Breast epithelium (tissue), 4 donors: ENCODE measurements around the gene LCN6. TPM values are rescaled to one million over a fixed set of nuclear protein-coding genes. Genes with fewer than 3 reads are reported as not detected.

Experiments
- DNase-seq, 2 donors: peaks; one replicate each; pipeline ENCODE4 v3.0.0-alpha.2; 2019; ENCODE audit warnings: low spot score in 2 of 2
- H3K27ac ChIP-seq, 2 donors: fragments of 200-600 bp; sonication (generic) in 1 of 2; one replicate each; pipeline ENCODE4 v1.5.1; 2016 to 2019; ENCODE audit warnings: mild to moderate bottlenecking in 1 of 2
- H3K27me3 ChIP-seq, 2 donors: fragments of 200-600 bp; sonication (generic) in 1 of 2; one replicate each; pipeline versions ENCODE4 v1.5.1 to v1.6.0; 2017 to 2019; ENCODE audit warnings: control low read depth in 1 of 2, mild to moderate bottlenecking in 1 of 2
- H3K36me3 ChIP-seq: fragments of 200-600 bp; one replicate; pipeline ENCODE4 v1.5.1; 2019
- H3K4me1 ChIP-seq, 2 donors: fragments of 200-600 bp; sonication (generic); one replicate each; pipeline ENCODE4 v1.5.1; 2016 to 2019; ENCODE audit warnings: control low read depth in 1 of 2
- H3K4me3 ChIP-seq, 3 donors: fragments of 200-600 bp; sonication (generic); 1 replicate in 2 of 3; 2 replicates in 1 of 3; pipeline ENCODE4 v1.5.1; 2016 to 2019; ENCODE audit warnings: mild to moderate bottlenecking in 3 of 3, moderate library complexity in 2 of 3
- H3K9me3 ChIP-seq, 2 donors: fragments of 200-600 bp; sonication (generic) in 1 of 2; one replicate each; pipeline ENCODE4 v1.5.1; 2016 to 2019; ENCODE audit warnings: control low read depth in 1 of 2
- POLR2A ChIP-seq: fragments of 450-650 bp; IDR thresholded peaks from one replicate; pipeline ENCODE4 v1.6.1; 2016; ENCODE audit warnings: antibody characterized with exemption, mild to moderate bottlenecking, moderate library complexity
- POLR2AphosphoS5 ChIP-seq, 3 donors: sonication (generic); formaldehyde crosslinking; IDR thresholded peaks; one replicate each; pipeline ENCODE4 v1.6.1; 2017; ENCODE audit warnings: antibody characterized with exemption in 3 of 3
- intact Hi-C: fragments of 100-400 bp; cut with DNase I; formaldehyde crosslinking; loops from one replicate; pipeline ENCODE4 v1.15.1; 2023; ENCODE audit warnings: low total_unique reads
- total RNA-seq, 3 donors: library from RNA; depleted of rRNA; stranded (reverse); fragments of >200 nt; gene quantifications; one replicate each; pipeline ENCODE4 v1.1.0, GENCODE V29; 2016
- TF ChIP-seq, protein P1 (sequence below), 3 donors: fragments of 450-650 bp; IDR thresholded peaks; one replicate each; pipeline ENCODE4 v1.5.1; 2016 to 2017; ENCODE audit warnings: antibody characterized with exemption in 3 of 3, mild to moderate bottlenecking in 3 of 3, moderate library complexity in 3 of 3

LCN6 gene
- total RNA-seq, 3 donors from 2014 or later, result 4.1 to 12.2 (median 9.5) TPM

- no peaks in the 10 kb centered on the region for H3K27me3 ChIP-seq
- H3K27ac ChIP-seq, result peak overlapping the region; percentile 65 to 79
- H3K9me3 ChIP-seq, result no peaks in the 10 kb centered on the region
- DNase-seq, result no peak
- H3K4me3 ChIP-seq, result no peak overlapping the region
- H3K4me1 ChIP-seq, result no peaks in the 10 kb centered on the region
- TF ChIP-seq POLR2AphosphoS5 (IDR thresholded peaks at IDR 0.05) (no peak), POLR2A (no peak)
- TF ChIP-seq, protein P1, sequence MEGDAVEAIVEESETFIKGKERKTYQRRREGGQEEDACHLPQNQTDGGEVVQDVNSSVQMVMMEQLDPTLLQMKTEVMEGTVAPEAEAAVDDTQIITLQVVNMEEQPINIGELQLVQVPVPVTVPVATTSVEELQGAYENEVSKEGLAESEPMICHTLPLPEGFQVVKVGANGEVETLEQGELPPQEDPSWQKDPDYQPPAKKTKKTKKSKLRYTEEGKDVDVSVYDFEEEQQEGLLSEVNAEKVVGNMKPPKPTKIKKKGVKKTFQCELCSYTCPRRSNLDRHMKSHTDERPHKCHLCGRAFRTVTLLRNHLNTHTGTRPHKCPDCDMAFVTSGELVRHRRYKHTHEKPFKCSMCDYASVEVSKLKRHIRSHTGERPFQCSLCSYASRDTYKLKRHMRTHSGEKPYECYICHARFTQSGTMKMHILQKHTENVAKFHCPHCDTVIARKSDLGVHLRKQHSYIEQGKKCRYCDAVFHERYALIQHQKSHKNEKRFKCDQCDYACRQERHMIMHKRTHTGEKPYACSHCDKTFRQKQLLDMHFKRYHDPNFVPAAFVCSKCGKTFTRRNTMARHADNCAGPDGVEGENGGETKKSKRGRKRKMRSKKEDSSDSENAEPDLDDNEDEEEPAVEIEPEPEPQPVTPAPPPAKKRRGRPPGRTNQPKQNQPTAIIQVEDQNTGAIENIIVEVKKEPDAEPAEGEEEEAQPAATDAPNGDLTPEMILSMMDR (IDR thresholded peaks at IDR 0.05), result peak in 2 of 3 donors; percentile 52 to 66
- intact Hi-C loops, result no loop called here
- H3K36me3 ChIP-seq, result no peaks in the 10 kb centered on the region
Measured at GRCh38 chr9:136694163-136694871, 54.0 kb downstream of the LCN6 start.

Other genes with a start within 250 kb of the LCN6 start
- gene NOTCH1, start 202.5 kb downstream of the LCN6 start, total RNA-seq, result 10 to 100 TPM; 12.6 to 33.8 (median 21.1) TPM
- gene EGFL7, start 85.6 kb downstream of the LCN6 start, total RNA-seq, result 100 to 1,000 TPM in 1 of 3 donors, 10 to 100 TPM in 2; 48.9 to 138 (median 53.4) TPM
- 100 to 1,000 TPM; 106 to 551 (median 110) TPM for gene AGPAT2, start 61.1 kb downstream of the LCN6 start, total RNA-seq
- gene DIPK1B, start 36.0 kb downstream of the LCN6 start, total RNA-seq, result 1 to 10 TPM; 4.8 to 8.2 (median 5.6) TPM
- 1 to 10 TPM in 2 of 3 donors, under 1 TPM in 1; 0.73 to 6.9 (median 6.7) TPM for gene LCN10, start 5.6 kb downstream of the LCN6 start, total RNA-seq
- gene LCN8, start 9.7 kb upstream of the LCN6 start, total RNA-seq, result not detected
- gene LCN15, start 16.0 kb upstream of the LCN6 start, total RNA-seq, result not detected
- 100 to 1,000 TPM in 2 of 3 donors, 10 to 100 TPM in 1; 85.8 to 121 (median 103) TPM for gene TMEM141, start 42.8 kb upstream of the LCN6 start, total RNA-seq
- gene CCDC183, start 47.8 kb upstream of the LCN6 start, total RNA-seq, result 1 to 10 TPM in 2 of 3 donors, under 1 TPM in 1; 0.64 to 5.7 (median 5.6) TPM
- gene RABL6, start 59.4 kb upstream of the LCN6 start, total RNA-seq, result 10 to 100 TPM; 38.2 to 51.5 (median 41.3) TPM
- gene AJM1, start 94.0 kb upstream of the LCN6 start, total RNA-seq, result 1 to 10 TPM; 1.0 to 2.3 (median 1.1) TPM
- 10 to 100 TPM; 43.2 to 70.8 (median 52.5) TPM for gene PHPT1, start 100.9 kb upstream of the LCN6 start, total RNA-seq
- 1 to 10 TPM in 2 of 3 donors, under 1 TPM in 1; 0.64 to 5.6 (median 3.4) TPM for gene MAMDC4, start 103.8 kb upstream of the LCN6 start, total RNA-seq
- 100 to 1,000 TPM; 334 to 365 (median 365) TPM for gene EDF1, start 117.8 kb upstream of the LCN6 start, total RNA-seq
- gene TRAF2, start 138.0 kb upstream of the LCN6 start, total RNA-seq, result 1 to 10 TPM; 3.4 to 8.9 (median 8.5) TPM
- gene FBXW5, start 196.2 kb upstream of the LCN6 start, total RNA-seq, result 100 to 1,000 TPM; 103 to 183 (median 126) TPM
- not detected for gene C8G, start 196.7 kb upstream of the LCN6 start, total RNA-seq
- gene LCN12, start 203.7 kb upstream of the LCN6 start, total RNA-seq, result 1 to 10 TPM in 2 of 3 donors, not detected in 1; 1.8 to 5.6 TPM
- 10 to 100 TPM; 46.7 to 72.6 (median 48.2) TPM for gene PTGDS, start 229.0 kb upstream of the LCN6 start, total RNA-seq
- gene LCNL1, start 234.5 kb upstream of the LCN6 start, total RNA-seq, result under 1 TPM in 2 of 3 donors, not detected in 1; 0.16 to 0.29 TPM
- 10 to 100 TPM; 24.6 to 66.2 (median 49.2) TPM for gene PAXX, start 243.9 kb upstream of the LCN6 start, total RNA-seq
- gene CLIC3, start 248.0 kb upstream of the LCN6 start, total RNA-seq, result 1 to 10 TPM in 1 of 3 donors, under 1 TPM in 1, not detected in 1; 0.32 to 3.5 TPM